Esophagus muscularis mucosa (tissue), 4 donors: ENCODE results near the gene IFI27L1. TPM values are rescaled to one million over a fixed set of nuclear protein-coding genes. Genes with fewer than 3 reads are reported as not detected.

Experiments
- DNase-seq: peaks from one replicate; pipeline ENCODE4 v3.0.0-alpha.2; 2017; ENCODE audit errors: extremely low spot score
- H3K27ac ChIP-seq, 4 donors: fragments of 200-600 bp; sonication (generic); replicated peaks in 1 of 4; 1 replicate in 3 of 4; 2 replicates in 1 of 4; pipeline ENCODE4 v1.5.1; 2016 to 2019; ENCODE audit warnings: mild to moderate bottlenecking in 1 of 4
- H3K27me3 ChIP-seq, 4 donors: fragments of 200-600 bp; sonication (generic); one replicate each; pipeline versions ENCODE4 v1.5.1 to v1.6.0; 2016 to 2019
- H3K36me3 ChIP-seq, 4 donors: fragments of 200-600 bp; sonication (generic); one replicate each; pipeline ENCODE4 v1.5.1; 2016 to 2019
- H3K4me1 ChIP-seq, 4 donors: fragments of 200-600 bp; sonication (generic); one replicate each; pipeline ENCODE4 v1.5.1; 2016 to 2019
- H3K4me3 ChIP-seq, 4 donors: fragments of 200-600 bp; sonication (generic); 1 replicate in 2 of 4; 2 replicates in 2 of 4; pipeline ENCODE4 v1.5.1; 2016 to 2019; ENCODE audit warnings: mild to moderate bottlenecking in 4 of 4, moderate library complexity in 1 of 4
- H3K9me3 ChIP-seq, 4 donors: fragments of 200-600 bp; sonication (generic); 1 replicate in 3 of 4; 2 replicates in 1 of 4; pipeline ENCODE4 v1.5.1; 2016 to 2019
- CTCF ChIP-seq, 3 experiments: fragments of 200-600 bp in 2 of 3; fragments of 450-650 bp in 1 of 3; sonication (generic) in 2 of 3; IDR thresholded peaks; one replicate each; pipeline ENCODE4 v1.5.1; 2017 to 2019; ENCODE audit warnings: antibody characterized with exemption in 3 of 3, mild to moderate bottlenecking in 2 of 3, moderate library complexity in 1 of 3
- EP300 ChIP-seq: sonication (generic); formaldehyde crosslinking; IDR thresholded peaks from one replicate; pipeline ENCODE4 v1.6.1; 2017; ENCODE audit warnings: antibody characterized with exemption
- POLR2A ChIP-seq: fragments of 450-650 bp; IDR thresholded peaks from one replicate; pipeline ENCODE4 v1.6.1; 2017; ENCODE audit warnings: antibody characterized with exemption, moderate library complexity, mild to moderate bottlenecking, low read depth
- POLR2AphosphoS5 ChIP-seq, 2 donors: sonication (generic); formaldehyde crosslinking; IDR thresholded peaks; one replicate each; pipeline ENCODE4 v1.6.1; 2017; ENCODE audit warnings: antibody characterized with exemption in 2 of 2
- WGBS: methylation state at CpG from one replicate; pipeline ENCODE4 v1.1.5; 2018; 5-methylcytosine and 5-hydroxymethylcytosine counted together
- intact Hi-C: fragments of 100-400 bp; cut with DNase I; formaldehyde crosslinking; loops from one replicate; pipeline ENCODE4 v1.15.1; 2023
- total RNA-seq, 4 donors: library from RNA; depleted of rRNA; stranded (reverse); fragments of >200 nt; gene quantifications; one replicate each; pipeline versions ENCODE4 v1.1.0 to v1.2.1, GENCODE V29; 2016

Gene IFI27L1
- total RNA-seq, 4 donors from 2014 or later: 5.8 to 12.9 (median 6.4) TPM

- H3K27ac ChIP-seq: no peak overlapping the region
- no peaks in the 10 kb centered on the region for H3K9me3 ChIP-seq
- H3K36me3 ChIP-seq: peaks cover 0 to 27% (median 20%) of the 10 kb centered on the region in 4 donors
- H3K4me3 ChIP-seq: no peak overlapping the region
- peaks cover 7 to 18% (median 14%) of the 10 kb centered on the region in 4 donors for H3K4me1 ChIP-seq
- intact Hi-C loops: no loop called here
- DNase-seq: no peak
- H3K27me3 ChIP-seq: no peaks in the 10 kb centered on the region
- TF ChIP-seq EP300 (no peak), CTCF (IDR thresholded peaks at IDR 0.05) (no peak), POLR2A (no peak), POLR2AphosphoS5 (IDR thresholded peaks at IDR 0.05) (no peak)
- 89% methylated on average over 8 of the region's 13 CpGs for WGBS
These were observed 40.3 kb upstream of the IFI27L1 start for GRCh38 chr14:94040796-94041195.

GRCh38 chr14:94041551-94042346 lies 39.4 kb upstream of the IFI27L1 start:
- intact Hi-C loops: no loop called here
- H3K27ac ChIP-seq: no peak overlapping the region
- H3K4me3 ChIP-seq: no peak overlapping the region
- no peak for DNase-seq
- H3K9me3 ChIP-seq: no peaks in the 10 kb centered on the region
- no peaks in the 10 kb centered on the region for H3K27me3 ChIP-seq
- TF ChIP-seq POLR2AphosphoS5 (IDR thresholded peaks at IDR 0.05): no peak
- TF ChIP-seq CTCF (IDR thresholded peaks at IDR 0.05): no peak
- no peak for TF ChIP-seq EP300
- no peak for TF ChIP-seq POLR2A
- peaks cover 7 to 18% (median 14%) of the 10 kb centered on the region in 4 donors for H3K4me1 ChIP-seq
- 63% methylated on average over 12 of the region's 18 CpGs for WGBS
- H3K36me3 ChIP-seq: peaks cover 0 to 37% (median 29%) of the 10 kb centered on the region in 4 donors

GRCh38 chr14:94042433-94043091 lies 38.5 kb upstream of the IFI27L1 start:
- WGBS: 61% methylated on average over 10 of the region's 12 CpGs
- Histone ChIP-seq H3K27ac (no peak overlapping the region), H3K36me3 (peaks cover 3 to 45% (median 37%) of the 10 kb centered on the region in 4 donors), H3K27me3 (no peaks in the 10 kb centered on the region), H3K4me3 (no peak overlapping the region), H3K4me1 (peaks cover 7 to 18% (median 14%) of the 10 kb centered on the region in 4 donors), H3K9me3 (no peaks in the 10 kb centered on the region)
- TF ChIP-seq POLR2A: no peak
- TF ChIP-seq CTCF (IDR thresholded peaks at IDR 0.05): no peak
- no peak for TF ChIP-seq POLR2AphosphoS5 (IDR thresholded peaks at IDR 0.05)
- TF ChIP-seq EP300: no peak
- intact Hi-C loops: no loop called here
- DNase-seq: no peak

- no peak for DNase-seq
- 65% methylated on average over 8 of the region's 13 CpGs for WGBS
These were observed 37.9 kb upstream of the IFI27L1 start for GRCh38 chr14:94043111-94043755.

More at GRCh38 chr14:94043111-94043755, 37.9 kb upstream of the IFI27L1 start:
- no peak overlapping the region for H3K27ac ChIP-seq
- no peak overlapping the region for H3K4me3 ChIP-seq
- peaks cover 7 to 18% (median 14%) of the 10 kb centered on the region in 4 donors for H3K4me1 ChIP-seq
- H3K27me3 ChIP-seq: no peaks in the 10 kb centered on the region
- TF ChIP-seq POLR2AphosphoS5 (IDR thresholded peaks at IDR 0.05) (no peak), EP300 (no peak), CTCF (IDR thresholded peaks at IDR 0.05) (no peak), POLR2A (no peak)
- peaks cover 6 to 51% (median 44%) of the 10 kb centered on the region in 4 donors for H3K36me3 ChIP-seq
- H3K9me3 ChIP-seq: no peaks in the 10 kb centered on the region
- intact Hi-C loops: no loop called here
